ENCODE data around the gene REXO1.

The REXO1 gene

GRCh38 chr19:1847684-1848398, 442 bp downstream of the REXO1 start:
- peak in 1 of 2 experiments; percentile 41 for DNase-seq

DNA sequence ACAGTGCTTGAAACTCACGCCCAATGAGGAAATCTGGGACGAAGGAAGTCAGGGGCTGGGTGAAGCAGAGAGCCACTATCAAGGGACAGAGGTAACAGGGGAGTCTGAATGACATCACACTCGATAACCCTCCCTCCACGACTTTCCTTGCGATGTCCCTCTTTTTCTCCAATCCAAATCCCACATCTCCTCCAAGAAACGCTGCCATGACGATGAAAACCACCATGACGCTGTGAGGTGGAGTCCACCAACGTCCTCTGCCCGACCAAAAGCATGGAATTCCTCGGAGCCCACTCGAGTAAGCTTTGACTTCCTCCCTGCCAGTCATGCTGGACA, 967 bp downstream of the REXO1 start:
- DNase-seq = no peak

DNA sequence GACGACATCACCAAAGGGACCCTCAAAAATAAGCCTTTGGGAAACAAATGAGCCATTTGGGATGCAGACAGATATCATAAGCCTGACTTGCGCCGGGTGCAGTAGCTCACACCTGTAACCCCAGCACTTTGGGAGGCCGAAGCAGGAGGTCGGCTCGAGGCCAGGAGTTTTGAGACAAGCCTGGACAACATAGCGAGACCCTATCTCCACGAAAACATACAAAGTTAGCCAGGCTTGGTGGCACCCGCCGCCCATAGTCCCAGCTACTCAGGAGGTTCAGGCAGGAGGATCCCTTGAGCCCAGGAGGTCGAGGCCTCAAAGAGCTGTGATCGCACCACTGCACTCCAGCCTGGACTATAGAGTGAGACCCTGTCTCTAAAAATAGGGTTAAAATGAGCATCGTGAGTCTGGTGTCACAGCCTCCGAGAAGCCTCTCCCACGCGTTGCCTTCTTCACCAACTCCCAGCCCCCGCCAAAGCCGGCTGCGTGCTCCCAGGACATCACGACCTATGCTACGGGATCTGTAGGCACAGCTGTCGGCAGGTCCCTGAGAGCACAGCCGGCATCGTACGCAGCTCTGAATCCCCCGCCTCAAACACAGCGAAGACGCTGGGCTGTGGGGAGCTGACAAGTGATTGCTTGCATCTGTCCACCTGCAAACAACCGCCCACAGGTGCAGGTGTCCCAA, 1.6 kb downstream of the REXO1 start:
- no peak for DNase-seq

- no peak for DNase-seq
Measured at GRCh38 chr19:1845642-1846041, 2.6 kb downstream of the REXO1 start.

- DNase-seq = no peak
Measured at GRCh38 chr19:1845125-1845515, 3.2 kb downstream of the REXO1 start.

- no peak for DNase-seq
Measured at GRCh38 chr19:1844513-1845124, 3.7 kb downstream of the REXO1 start.

GRCh38 chr19:1843646-1844394, 4.5 kb downstream of the REXO1 start:
- no peak for DNase-seq

GRCh38 chr19:1843116-1843515, 5.2 kb downstream of the REXO1 start:
- no peak for DNase-seq

GRCh38 chr19:1841209-1841924, 6.9 kb downstream of the REXO1 start:
- DNase-seq = no peak

- DNase-seq = no peak
Measured at GRCh38 chr19:1840541-1841115, 7.7 kb downstream of the REXO1 start.

- DNase-seq = no peak
Measured at GRCh38 chr19:1839658-1840540, 8.4 kb downstream of the REXO1 start.

DNA sequence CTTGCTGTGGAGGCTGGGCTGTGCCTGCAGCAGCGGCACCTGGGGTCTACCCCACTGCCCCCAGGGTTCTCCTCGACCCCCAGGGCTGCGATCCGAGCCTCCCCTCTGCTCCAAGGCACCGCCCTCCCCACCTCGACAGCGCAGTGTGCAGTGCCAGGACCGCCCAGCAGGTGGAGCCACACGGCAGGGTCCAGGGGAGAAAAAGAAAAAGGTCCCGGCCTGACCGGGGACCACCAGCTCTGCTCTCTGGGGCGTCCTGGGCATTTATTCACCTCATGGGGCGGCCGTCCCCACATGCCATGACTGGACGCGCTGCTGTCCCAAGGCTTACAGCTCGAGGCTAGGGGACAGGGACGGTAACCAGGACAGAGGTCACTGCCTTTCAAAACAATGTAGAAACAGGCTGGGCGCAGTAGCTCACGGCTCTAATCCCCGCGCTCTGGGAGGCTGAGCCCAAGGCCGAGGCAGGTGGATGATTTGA, 10.6 kb downstream of the REXO1 start:
- DNase-seq = peak; percentile 72 to 76

GRCh38 chr19:1837222-1837565, 11.1 kb downstream of the REXO1 start:
- no peak for DNase-seq

DNA sequence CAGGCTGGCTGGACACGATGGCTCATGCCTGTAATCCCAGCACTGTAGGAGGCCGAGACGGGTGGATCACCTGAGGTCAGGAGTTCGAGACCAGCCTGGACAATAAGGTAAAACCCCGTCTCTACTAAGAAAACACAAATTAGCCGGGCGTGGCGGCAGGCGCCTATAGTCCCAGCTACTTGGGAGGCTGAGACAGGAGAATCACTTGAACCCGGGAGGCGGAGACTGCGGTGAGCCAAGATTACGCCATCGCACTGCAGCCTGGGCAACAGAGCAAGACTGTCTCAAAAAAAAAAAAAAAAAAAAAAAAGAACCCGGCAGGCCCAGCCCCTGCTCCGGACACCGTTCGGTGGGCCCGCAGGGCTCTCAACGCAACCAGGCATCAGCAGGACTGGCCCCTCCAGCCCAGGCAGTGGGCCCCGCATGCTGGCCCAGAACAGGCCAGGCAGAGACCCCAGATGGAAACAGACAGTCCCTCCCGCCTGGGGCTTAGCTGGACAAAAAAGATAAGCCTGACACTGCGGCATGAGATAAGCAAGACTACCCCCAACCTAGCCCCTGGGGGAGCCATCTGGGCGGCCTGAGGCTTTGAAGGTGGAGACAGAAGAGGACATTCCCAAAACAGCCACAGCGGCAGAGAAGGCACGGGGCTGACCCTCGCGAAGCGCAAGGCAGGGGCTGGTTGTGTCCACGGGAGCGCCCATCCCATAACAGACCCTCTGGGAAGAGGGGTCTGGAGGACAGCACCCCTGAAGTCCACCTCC, 11.6 kb downstream of the REXO1 start:
- no peak for DNase-seq

- no peak for DNase-seq
Measured at GRCh38 chr19:1833540-1833939, 14.7 kb downstream of the REXO1 start.

DNA sequence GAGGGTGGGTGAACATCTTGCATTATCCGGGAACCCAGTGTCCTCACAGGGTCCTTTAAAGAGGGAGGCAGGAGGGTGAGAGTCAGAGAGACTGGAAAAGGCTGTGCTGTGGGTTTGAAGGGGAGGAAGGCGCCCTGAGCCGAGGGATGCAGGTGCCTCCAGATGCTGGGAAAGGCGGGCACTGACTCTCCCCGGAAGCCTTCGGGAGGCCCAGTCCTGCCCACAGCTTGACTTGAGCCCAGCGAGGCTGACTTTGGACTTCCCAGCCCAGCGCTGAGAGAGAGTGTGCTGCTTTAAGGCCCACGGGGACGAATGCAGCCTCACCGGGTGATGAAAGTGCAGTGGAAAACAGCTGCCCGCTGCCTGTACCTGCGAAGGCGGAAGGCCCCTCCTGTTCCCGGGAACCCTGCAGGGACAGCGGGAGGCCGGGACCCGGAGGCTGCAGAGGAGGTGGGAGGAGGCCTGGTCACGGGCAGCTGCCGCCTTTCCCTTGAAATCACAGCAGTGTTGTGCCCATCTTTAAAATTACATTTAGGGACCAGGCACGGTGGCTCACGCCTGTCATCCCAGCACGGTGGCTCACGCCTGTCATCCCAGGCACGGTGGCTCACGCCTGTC, 16.1 kb downstream of the REXO1 start:
- no peak for DNase-seq

GRCh38 chr19:1830978-1831377, 17.3 kb downstream of the REXO1 start:
- no peak for DNase-seq

- no peak for DNase-seq
Measured at GRCh38 chr19:1830568-1830967, 17.7 kb downstream of the REXO1 start.

DNA sequence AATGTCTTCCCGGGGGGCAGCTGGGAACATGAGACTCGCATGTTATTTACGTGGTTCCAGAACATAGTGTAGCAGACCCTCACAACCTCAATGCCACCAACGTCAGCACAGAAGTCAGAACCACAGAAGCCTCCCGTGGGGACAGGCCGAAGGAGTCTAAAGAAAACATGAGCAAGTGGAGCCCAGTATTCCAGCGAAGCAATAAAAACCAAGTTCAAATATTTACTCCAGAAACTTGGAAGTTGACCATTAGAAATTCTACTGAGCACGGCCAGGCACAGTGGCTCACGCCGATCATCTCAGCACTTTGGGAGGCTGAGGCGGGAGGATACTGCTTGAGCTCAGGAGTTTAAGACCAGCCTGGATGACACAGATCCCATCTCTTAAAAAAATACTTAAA, 18.3 kb downstream of the REXO1 start:
- no peak for DNase-seq

All from activated CD4-positive, alpha-beta T cell treated with anti-CD3 and anti-CD28 coated beads, Interleukin-2, amount 50 U/mL, for 48 hours (primary cell).